Activated CD4-positive, alpha-beta T cell treated with anti-CD3 and anti-CD28 coated beads, Interleukin-10, Interleukin-2, amounts not matched to agents 100 ng/mL and 50 ng/mL, durations not matched to agents 16 hours and 8 hours (primary cell): Measurements from ENCODE around the gene SBF2.
A peak's percentile ranks its signal among the peaks of the same experiment; 100 is the strongest.
"Not testable (repeated sequence)": the region's sequence is repeated elsewhere in the genome, so short reads cannot be mapped to it uniquely, and the experiment has no call there.

ENCODE experiments used
- DNase-seq: peaks from one replicate; pipeline ENCODE4 v3.0.0-alpha.2; 2020

Gene SBF2

GRCh38 chr11:10109806-10110205 lies 184.2 kb downstream of the SBF2 start:
- DNase-seq = no peak

DNA sequence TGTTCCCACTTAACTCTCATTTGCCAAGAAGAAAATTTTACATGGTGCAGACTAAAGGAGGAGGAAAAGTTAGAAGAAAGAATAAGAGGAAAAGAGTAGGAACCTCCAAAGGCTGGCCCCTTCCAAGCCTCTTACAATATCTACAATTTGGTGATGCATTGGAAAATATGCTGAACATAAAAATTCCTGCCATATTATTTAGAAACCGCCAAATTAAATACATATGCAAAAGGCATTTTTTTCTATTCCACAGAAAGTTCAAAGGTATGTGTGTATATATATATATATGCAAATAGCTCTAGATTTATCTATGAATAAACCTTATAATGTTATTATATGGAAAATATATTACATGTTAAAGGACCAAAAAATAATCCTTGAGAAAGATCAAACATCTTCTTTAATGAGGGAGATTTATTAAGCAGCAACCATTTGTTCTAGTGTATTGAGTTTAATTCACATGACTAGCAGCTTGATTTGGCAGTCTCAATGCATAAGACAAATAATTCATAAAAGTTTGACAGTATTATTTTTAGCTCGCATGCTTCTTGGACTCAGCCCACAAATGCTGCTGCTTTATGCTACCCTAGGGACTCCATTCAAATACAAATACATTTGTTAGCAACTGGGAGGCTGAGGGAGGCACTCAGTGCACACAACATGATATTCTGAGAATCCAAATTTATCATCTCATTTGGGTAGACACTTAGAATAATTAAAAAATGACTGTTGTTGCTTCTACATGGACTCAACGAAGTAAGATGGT lies 184.9 kb downstream of the SBF2 start:
- DNase-seq = no peak

GRCh38 chr11:10107497-10107896 lies 186.5 kb downstream of the SBF2 start:
- DNase-seq = no peak

DNA sequence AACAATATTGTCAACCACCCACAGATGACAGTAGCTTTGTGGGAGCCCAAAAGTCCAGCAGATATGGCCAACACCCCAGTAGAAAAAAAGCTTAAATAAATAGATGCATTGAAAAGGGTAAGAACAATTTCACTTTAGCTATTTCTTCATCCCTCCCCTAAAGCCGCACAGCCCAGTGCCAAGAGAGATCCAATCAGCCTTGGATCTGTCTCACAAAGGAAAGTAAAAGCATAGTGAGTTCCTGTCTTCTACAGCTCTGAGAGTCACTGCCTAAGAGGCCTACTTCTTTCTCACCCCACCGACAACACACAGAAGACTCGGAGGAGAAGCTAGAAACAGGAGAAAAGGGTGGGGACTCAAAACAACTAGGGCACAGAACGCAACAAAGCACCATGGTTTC lies 196.4 kb downstream of the SBF2 start:
- DNase-seq = no peak

- DNase-seq = no peak
These were observed 197.0 kb downstream of the SBF2 start for GRCh38 chr11:10096987-10097386.

- DNase-seq = peak; percentile 19
These were observed 198.4 kb downstream of the SBF2 start for GRCh38 chr11:10095412-10096208.

GRCh38 chr11:10092426-10092825 lies 201.6 kb downstream of the SBF2 start:
- no peak for DNase-seq

- DNase-seq = peak; percentile 16
These were observed 202.5 kb downstream of the SBF2 start for GRCh38 chr11:10091314-10092045.

- DNase-seq = not testable (repeated sequence)
These were observed 206.1 kb downstream of the SBF2 start for GRCh38 chr11:10087923-10088225.

GRCh38 chr11:10087186-10087922 lies 206.7 kb downstream of the SBF2 start:
- no peak for DNase-seq

DNA sequence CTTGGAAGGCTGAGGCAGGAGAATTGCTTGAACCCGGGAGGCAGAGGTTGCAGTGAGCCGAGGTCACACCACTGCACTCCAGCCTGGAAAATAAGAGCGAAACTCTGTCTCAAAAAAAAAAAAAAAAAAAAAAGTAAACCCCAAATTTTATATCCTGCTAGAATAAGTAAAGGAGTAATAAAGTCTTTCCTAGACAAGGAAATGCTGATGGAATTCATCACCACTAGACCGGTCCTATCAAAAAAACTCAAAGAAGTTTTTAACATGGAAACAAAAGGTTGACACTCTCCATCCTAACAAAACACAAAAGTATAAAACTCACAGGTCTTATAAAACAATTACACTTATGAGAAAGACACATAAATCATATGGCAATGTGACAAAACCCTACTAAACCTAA lies 213.9 kb downstream of the SBF2 start:
- no peak for DNase-seq

- DNase-seq = peak; percentile 44
These were observed 217.4 kb downstream of the SBF2 start for GRCh38 chr11:10076458-10077141.

- DNase-seq = peak; percentile 3
These were observed 218.9 kb downstream of the SBF2 start for GRCh38 chr11:10075141-10075540.

DNA sequence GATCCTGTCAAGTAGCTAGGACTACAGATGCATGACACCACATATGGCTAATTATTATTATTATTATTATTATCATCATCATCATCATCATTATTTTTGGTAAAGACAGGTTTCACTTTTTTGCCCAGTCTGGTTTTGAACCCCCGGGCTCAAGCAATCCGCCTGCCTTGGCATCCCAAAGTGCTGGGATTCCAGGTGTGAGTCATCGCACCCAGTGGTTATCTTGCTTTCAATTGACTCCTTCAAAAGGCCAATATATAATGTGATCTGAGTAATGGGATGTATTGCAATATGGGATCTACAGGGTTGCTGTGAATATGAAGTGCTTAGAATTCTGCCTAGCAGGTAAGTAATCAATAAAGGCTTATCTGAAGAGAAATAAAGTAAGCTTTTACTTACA lies 221.2 kb downstream of the SBF2 start:
- DNase-seq = no peak

GRCh38 chr11:10072142-10072541 lies 221.9 kb downstream of the SBF2 start:
- DNase-seq = no peak

DNA sequence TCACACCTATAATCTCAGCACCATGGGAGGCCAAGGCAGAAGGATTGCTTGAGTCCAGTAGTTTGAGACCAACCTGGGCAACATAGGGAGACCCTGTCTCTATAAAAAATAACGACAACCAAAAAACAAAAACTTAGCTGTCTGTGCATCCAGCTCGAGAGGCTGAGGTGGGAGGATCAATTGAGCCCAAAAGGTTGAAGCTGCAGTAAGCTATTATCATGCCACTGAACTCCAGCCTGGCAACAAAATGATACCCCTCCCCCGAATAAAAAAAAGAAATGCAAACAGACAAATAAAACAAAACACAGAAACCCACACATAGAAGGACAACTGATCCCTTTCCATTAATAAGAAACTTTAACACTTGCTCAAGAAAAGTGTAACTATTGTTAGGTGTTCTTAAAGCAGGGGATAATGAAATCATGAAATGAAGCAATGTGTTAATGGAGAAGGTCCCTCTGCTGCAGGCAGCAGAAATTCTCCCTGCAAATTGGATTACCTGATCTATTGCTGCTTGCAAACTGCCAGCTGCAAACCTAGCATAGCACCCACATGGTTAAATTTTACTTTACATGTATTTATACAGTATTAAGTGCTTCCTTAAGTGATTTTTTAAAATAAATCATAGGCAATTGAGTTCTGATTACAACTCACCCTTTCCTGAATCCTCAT lies 226.3 kb downstream of the SBF2 start:
- DNase-seq = no peak

DNA sequence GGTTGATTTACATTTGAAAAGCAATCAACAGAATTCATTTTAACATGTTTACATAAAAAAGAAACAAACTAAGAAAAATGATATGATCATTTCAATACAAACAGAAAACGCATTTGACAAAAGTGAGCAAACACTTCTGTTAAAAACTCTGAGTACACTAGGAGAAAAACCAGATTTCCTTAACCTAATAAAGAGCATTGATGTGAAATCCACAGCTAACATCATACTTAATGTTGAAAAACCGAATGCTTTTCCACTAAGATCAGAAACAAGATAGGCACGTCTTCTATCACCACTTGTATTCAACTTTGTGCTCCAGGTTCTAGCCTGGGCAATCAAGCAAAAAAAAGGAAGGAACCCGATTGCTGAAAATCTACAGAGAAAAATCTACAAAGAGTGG lies 227.6 kb downstream of the SBF2 start:
- no peak for DNase-seq

GRCh38 chr11:10064828-10065227 lies 229.2 kb downstream of the SBF2 start:
- no peak for DNase-seq

- no peak for DNase-seq
These were observed 235.7 kb downstream of the SBF2 start for GRCh38 chr11:10058356-10058755.

GRCh38 chr11:10051868-10052586 lies 242.0 kb downstream of the SBF2 start:
- no peak for DNase-seq

DNA sequence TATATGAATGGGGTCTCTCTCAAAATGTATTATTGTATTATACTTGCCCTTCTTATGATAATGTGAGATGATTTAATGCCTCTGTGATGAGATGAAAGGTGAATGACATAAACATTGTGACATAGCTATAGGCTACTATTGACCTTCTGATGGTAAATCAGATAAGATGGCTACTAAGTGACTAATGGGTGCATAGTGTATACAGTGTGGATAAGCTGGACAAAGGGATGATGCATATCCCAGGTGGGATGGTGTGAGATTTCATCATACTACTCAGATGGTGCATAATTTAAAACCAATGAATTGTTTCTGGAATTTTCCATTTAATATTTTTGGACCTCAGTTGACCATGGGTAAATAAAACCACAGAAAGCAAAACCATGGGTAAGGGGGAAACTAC lies 243.5 kb downstream of the SBF2 start:
- DNase-seq = no peak
